ENCODE measurements around the gene ZNF628. TPM values are rescaled to one million over a fixed set of nuclear protein-coding genes. Genes with fewer than 3 reads are reported as not detected.

ZNF628 gene
- total RNA-seq, 1 donor from 2014 or later: 15.8 TPM

GRCh38 chr19:55452749-55453346, 23.6 kb upstream of the ZNF628 start:
- Histone ChIP-seq H3K36me3 (ENCODE audit: control insufficient read depth, insufficient read depth, low read length) (no peaks in the 10 kb centered on the region), H3K4me3 (ENCODE audit: low read depth, low read length) (no peak overlapping the region), H3K27me3 (ENCODE audit: control insufficient read depth, insufficient read depth, low read length) (peaks cover 46% of the 10 kb centered on the region)
- TF ChIP-seq, protein P1, sequence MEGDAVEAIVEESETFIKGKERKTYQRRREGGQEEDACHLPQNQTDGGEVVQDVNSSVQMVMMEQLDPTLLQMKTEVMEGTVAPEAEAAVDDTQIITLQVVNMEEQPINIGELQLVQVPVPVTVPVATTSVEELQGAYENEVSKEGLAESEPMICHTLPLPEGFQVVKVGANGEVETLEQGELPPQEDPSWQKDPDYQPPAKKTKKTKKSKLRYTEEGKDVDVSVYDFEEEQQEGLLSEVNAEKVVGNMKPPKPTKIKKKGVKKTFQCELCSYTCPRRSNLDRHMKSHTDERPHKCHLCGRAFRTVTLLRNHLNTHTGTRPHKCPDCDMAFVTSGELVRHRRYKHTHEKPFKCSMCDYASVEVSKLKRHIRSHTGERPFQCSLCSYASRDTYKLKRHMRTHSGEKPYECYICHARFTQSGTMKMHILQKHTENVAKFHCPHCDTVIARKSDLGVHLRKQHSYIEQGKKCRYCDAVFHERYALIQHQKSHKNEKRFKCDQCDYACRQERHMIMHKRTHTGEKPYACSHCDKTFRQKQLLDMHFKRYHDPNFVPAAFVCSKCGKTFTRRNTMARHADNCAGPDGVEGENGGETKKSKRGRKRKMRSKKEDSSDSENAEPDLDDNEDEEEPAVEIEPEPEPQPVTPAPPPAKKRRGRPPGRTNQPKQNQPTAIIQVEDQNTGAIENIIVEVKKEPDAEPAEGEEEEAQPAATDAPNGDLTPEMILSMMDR (IDR thresholded peaks at IDR 0.05; ENCODE audit: insufficient read depth, low read length, poor library complexity, severe bottlenecking): peak; percentile 11
- no peak for DNase-seq (ENCODE audit: low read depth)

DNA sequence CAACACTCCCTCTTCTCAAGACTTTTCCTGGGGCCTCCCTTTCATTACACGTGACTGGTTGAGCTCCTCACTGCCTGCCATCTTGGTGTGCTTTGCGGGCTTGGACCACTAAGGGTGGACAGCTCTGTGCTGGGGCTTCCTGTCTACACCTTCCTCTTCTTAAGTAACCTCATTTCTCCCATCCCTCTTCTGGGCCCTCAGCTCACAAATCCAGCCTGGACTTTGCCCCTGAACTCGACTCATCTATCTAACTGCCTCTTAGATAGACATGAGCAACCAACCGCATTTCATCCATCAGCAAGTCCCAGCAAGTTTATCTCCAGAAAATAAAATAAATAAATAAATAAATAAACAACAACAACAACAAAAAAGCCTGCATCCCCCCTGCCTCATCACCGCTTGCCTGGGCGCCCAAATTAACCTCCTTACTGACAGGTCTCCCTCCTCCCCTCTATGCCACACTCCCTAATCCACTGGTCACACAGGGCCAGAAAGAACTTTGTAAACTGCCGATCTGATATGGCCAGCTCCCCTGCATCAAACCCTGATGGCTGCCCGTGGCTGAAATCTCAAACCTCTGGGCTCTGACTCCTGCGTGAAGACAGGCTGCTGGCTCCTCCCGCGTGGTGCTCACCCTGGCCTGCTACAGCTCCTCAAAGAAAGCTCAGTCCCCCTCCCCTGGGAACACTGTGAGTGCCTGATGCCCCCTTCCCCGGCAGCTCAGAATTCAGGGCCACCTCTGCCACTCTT, 22.7 kb upstream of the ZNF628 start:
- TF ChIP-seq, protein P1 (IDR thresholded peaks at IDR 0.05; ENCODE audit: insufficient read depth, low read length, poor library complexity, severe bottlenecking): no peak
- DNase-seq (ENCODE audit: low read depth): no peak
- no peaks in the 10 kb centered on the region for H3K36me3 ChIP-seq (ENCODE audit: control insufficient read depth, insufficient read depth, low read length)
- no peak overlapping the region for H3K4me3 ChIP-seq (ENCODE audit: low read depth, low read length)
- H3K27me3 ChIP-seq (ENCODE audit: control insufficient read depth, insufficient read depth, low read length): peaks cover 38% of the 10 kb centered on the region

- Histone ChIP-seq H3K4me3 (ENCODE audit: low read depth, low read length) (no peak overlapping the region), H3K27me3 (ENCODE audit: control insufficient read depth, insufficient read depth, low read length) (peaks cover 27% of the 10 kb centered on the region), H3K36me3 (ENCODE audit: control insufficient read depth, insufficient read depth, low read length) (no peaks in the 10 kb centered on the region)
- no peak for DNase-seq (ENCODE audit: low read depth)
- TF ChIP-seq, protein P1 (IDR thresholded peaks at IDR 0.05; ENCODE audit: insufficient read depth, low read length, poor library complexity, severe bottlenecking): peak; percentile 82
Observed at GRCh38 chr19:55454787-55455243, 21.6 kb upstream of the ZNF628 start.

- Histone ChIP-seq H3K27me3 (ENCODE audit: control insufficient read depth, insufficient read depth, low read length) (peaks cover 21% of the 10 kb centered on the region), H3K4me3 (ENCODE audit: low read depth, low read length) (no peak overlapping the region), H3K36me3 (ENCODE audit: control insufficient read depth, insufficient read depth, low read length) (no peaks in the 10 kb centered on the region)
- TF ChIP-seq, protein P1 (IDR thresholded peaks at IDR 0.05; ENCODE audit: insufficient read depth, low read length, poor library complexity, severe bottlenecking): no peak
- DNase-seq (ENCODE audit: low read depth): no peak
Observed at GRCh38 chr19:55455576-55456235, 20.7 kb upstream of the ZNF628 start.

DNA sequence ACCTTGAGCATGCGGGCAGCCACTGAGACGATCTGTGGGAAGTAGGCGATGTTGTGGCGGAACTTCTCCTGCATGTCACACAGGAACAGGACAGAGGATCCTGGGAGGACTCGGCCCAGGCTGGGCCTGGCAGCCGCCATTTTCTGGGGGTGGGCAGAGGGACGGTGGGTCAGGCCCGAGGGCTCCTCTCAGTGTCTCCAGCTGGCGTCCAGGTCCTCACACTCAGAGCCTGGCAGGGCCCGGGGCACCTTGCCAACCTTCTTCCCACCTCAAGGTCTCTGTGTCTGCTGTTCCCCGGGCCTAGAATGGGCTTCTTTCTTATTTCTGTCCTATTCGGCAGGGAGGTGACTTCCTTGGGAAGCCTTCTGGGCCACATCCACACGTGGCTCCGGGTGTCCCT, 20.1 kb upstream of the ZNF628 start:
- no peak for DNase-seq (ENCODE audit: low read depth)
- TF ChIP-seq, protein P1 (IDR thresholded peaks at IDR 0.05; ENCODE audit: insufficient read depth, low read length, poor library complexity, severe bottlenecking): no peak

More for the DNA sequence above, 20.1 kb upstream of the ZNF628 start:
- Histone ChIP-seq H3K36me3 (ENCODE audit: control insufficient read depth, insufficient read depth, low read length) (no peaks in the 10 kb centered on the region), H3K4me3 (ENCODE audit: low read depth, low read length) (no peak overlapping the region), H3K27me3 (ENCODE audit: control insufficient read depth, insufficient read depth, low read length) (peaks cover 14% of the 10 kb centered on the region)

Data from kidney epithelial cell (primary cell).